ENCODE measurements around the gene TOP3B.

DNA sequence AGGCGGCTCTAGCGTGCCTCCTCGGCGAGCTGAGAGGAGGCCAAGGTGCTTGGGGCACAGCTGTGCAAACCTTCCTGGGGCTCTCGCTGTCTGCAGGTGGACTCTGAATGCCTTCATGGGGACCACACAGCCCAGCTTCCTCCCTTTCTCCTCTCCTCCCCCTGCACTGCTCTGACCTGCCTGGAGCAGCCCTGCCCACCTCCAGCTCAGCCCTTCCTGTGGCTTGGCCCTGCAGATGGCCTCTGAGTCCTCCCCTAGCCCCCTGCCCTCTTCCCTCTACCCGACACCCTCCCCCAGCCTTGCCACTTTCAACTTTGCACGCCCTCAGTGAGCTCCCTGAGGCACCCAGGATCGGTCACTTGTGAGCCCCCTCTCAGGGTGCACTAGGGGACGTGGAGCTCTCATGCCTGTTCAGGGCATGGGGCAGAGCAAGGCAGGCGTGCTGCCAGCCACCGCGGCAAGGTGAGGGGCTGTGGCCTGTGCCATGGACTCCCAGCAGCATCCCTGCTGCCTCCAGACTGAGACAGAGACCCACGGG is 61.3 kb downstream of the TOP3B start:
- TF ChIP-seq, protein P1, sequence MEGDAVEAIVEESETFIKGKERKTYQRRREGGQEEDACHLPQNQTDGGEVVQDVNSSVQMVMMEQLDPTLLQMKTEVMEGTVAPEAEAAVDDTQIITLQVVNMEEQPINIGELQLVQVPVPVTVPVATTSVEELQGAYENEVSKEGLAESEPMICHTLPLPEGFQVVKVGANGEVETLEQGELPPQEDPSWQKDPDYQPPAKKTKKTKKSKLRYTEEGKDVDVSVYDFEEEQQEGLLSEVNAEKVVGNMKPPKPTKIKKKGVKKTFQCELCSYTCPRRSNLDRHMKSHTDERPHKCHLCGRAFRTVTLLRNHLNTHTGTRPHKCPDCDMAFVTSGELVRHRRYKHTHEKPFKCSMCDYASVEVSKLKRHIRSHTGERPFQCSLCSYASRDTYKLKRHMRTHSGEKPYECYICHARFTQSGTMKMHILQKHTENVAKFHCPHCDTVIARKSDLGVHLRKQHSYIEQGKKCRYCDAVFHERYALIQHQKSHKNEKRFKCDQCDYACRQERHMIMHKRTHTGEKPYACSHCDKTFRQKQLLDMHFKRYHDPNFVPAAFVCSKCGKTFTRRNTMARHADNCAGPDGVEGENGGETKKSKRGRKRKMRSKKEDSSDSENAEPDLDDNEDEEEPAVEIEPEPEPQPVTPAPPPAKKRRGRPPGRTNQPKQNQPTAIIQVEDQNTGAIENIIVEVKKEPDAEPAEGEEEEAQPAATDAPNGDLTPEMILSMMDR (conservative IDR thresholded peaks at IDR 0.05; ENCODE audit: low read depth, low read length), result no peak
- TF ChIP-seq EZH2 (IDR thresholded peaks at IDR 0.05; ENCODE audit: low read length, unreplicated experiment), result no peak

Data from PC-3 (cell line).